Measurements from ENCODE around the gene SUMO4.
"Not testable (repeated sequence)": the region's sequence is repeated elsewhere in the genome, so short reads cannot be mapped to it uniquely, and the experiment has no call there.

Gene SUMO4

GRCh38 chr6:149443411-149444181 lies 43.5 kb downstream of the SUMO4 start:
- TF ChIP-seq, protein P1, sequence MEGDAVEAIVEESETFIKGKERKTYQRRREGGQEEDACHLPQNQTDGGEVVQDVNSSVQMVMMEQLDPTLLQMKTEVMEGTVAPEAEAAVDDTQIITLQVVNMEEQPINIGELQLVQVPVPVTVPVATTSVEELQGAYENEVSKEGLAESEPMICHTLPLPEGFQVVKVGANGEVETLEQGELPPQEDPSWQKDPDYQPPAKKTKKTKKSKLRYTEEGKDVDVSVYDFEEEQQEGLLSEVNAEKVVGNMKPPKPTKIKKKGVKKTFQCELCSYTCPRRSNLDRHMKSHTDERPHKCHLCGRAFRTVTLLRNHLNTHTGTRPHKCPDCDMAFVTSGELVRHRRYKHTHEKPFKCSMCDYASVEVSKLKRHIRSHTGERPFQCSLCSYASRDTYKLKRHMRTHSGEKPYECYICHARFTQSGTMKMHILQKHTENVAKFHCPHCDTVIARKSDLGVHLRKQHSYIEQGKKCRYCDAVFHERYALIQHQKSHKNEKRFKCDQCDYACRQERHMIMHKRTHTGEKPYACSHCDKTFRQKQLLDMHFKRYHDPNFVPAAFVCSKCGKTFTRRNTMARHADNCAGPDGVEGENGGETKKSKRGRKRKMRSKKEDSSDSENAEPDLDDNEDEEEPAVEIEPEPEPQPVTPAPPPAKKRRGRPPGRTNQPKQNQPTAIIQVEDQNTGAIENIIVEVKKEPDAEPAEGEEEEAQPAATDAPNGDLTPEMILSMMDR (IDR thresholded peaks at IDR 0.05; ENCODE audit: low read depth, low read length, missing control alignments) = no peak
- no peak for DNase-seq (ENCODE audit: extremely low read depth, low read depth)
- H3K4me3 ChIP-seq (replicated peaks; ENCODE audit: low read depth, low read length) = no peak overlapping the region

DNA sequence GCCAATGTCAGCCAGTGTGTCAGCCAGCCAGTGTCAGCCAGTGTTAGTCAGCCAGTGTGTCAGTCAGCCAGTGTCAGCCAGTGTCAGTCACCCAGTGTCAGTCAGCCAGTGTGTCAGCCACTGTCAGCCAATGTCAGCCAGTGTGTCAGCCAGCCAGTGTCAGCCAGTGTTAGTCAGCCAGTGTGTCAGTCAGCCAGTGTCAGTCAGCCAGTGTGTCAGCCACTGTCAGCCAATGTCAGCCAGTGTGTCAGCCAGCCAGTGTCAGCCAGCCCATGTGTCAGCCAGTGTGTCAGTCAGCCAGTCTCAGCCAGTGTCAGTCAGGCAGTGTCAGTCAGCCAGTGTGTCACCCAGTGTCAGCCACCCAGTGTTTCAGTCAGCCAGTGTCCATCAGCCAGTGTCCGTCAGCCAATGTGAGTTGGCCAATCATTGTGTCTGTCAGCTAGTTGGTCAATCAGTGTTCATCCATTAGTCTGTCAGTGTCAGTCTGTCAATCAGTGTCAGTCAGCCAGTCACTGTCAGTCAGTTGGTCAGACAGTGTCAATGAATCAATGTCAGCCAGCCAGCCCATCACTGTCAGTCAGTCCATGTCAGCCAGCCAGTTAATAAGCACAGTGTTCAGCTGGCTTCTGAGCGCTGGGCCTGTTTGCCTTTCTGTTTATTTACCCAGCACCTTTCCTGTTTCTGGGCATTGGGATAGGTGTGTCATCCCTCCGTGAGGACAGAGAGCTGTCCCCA lies 44.5 kb downstream of the SUMO4 start:
- not testable (repeated sequence) for H3K4me3 ChIP-seq (replicated peaks; ENCODE audit: low read depth, low read length); DNase-seq (ENCODE audit: extremely low read depth, low read depth)

GRCh38 chr6:149445095-149445466 lies 45.0 kb downstream of the SUMO4 start:
- no peak for DNase-seq (ENCODE audit: extremely low read depth, low read depth)
- no peak overlapping the region for H3K4me3 ChIP-seq (replicated peaks; ENCODE audit: low read depth, low read length)
- TF ChIP-seq, protein P1 (IDR thresholded peaks at IDR 0.05; ENCODE audit: low read depth, low read length, missing control alignments) = no peak

DNA sequence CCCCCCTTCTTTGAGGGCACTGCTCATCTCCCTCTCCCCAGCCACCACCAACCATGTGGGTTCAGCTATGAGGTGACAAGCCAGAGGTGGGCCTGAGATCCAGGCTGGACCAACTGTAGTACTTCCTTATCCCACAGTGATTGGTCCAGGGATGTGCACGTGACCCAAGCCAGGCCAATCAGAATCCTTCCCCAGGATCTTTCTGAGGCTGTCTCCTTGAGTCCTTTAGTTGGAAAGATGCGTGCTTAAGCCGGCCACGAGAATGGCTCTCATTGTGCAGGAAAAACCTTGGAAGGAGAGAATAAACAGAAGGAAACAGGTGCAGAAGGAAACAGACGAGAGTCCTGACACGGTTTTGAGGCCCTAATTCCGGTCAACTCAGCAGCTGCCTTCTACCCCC lies 45.5 kb downstream of the SUMO4 start:
- DNase-seq (ENCODE audit: extremely low read depth, low read depth) = no peak
- TF ChIP-seq, protein P1 (IDR thresholded peaks at IDR 0.05; ENCODE audit: low read depth, low read length, missing control alignments) = no peak
- H3K4me3 ChIP-seq (replicated peaks; ENCODE audit: low read depth, low read length) = no peak overlapping the region

- no peak for DNase-seq (ENCODE audit: extremely low read depth, low read depth)
- no peak overlapping the region for H3K4me3 ChIP-seq (replicated peaks; ENCODE audit: low read depth, low read length)
- TF ChIP-seq, protein P1 (IDR thresholded peaks at IDR 0.05; ENCODE audit: low read depth, low read length, missing control alignments) = no peak
Measured at GRCh38 chr6:149446791-149447376, 46.8 kb downstream of the SUMO4 start.

GRCh38 chr6:149448821-149449453 lies 48.9 kb downstream of the SUMO4 start:
- TF ChIP-seq, protein P1 (IDR thresholded peaks at IDR 0.05; ENCODE audit: low read depth, low read length, missing control alignments) = no peak
- no peak for DNase-seq (ENCODE audit: extremely low read depth, low read depth)
- H3K4me3 ChIP-seq (replicated peaks; ENCODE audit: low read depth, low read length) = no peak overlapping the region

Data from HFF-Myc (cell line).